Thyroid gland (tissue), 4 donors: ENCODE measurements around the gene BMP2K. TPM values are rescaled to one million over a fixed set of nuclear protein-coding genes. Genes with fewer than 3 reads are reported as not detected.
A peak's percentile ranks its signal among the peaks of the same experiment; 100 is the strongest.

Source experiments
- DNase-seq, 2 donors: peaks; one replicate each; pipeline ENCODE4 v3.0.0-alpha.2; 2019
- H3K27ac ChIP-seq, 3 donors: fragments of 200-600 bp; sonication (generic); 1 replicate in 2 of 3; 2 replicates in 1 of 3; pipeline ENCODE4 v1.5.1; 2016 to 2019; ENCODE audit warnings: mild to moderate bottlenecking in 1 of 3, moderate library complexity in 1 of 3
- H3K27me3 ChIP-seq: fragments of 200-600 bp; sonication (generic); one replicate; pipeline ENCODE4 v1.5.1; 2019
- H3K36me3 ChIP-seq, 2 donors: fragments of 200-600 bp; sonication (generic); one replicate each; pipeline ENCODE4 v1.5.1; 2016 to 2019
- H3K4me1 ChIP-seq, 2 donors: fragments of 200-600 bp; sonication (generic); one replicate each; pipeline ENCODE4 v1.5.1; 2017 to 2019
- H3K4me3 ChIP-seq, 3 donors: fragments of 200-600 bp; sonication (generic); replicated peaks in 1 of 3; 1 replicate in 2 of 3; 2 replicates in 1 of 3; pipeline ENCODE4 v1.5.1; 2016; ENCODE audit warnings: mild to moderate bottlenecking in 1 of 3
- H3K9me3 ChIP-seq: fragments of 200-600 bp; sonication (generic); one replicate; pipeline ENCODE4 v1.5.1; 2017
- POLR2A ChIP-seq, 2 donors: fragments of 450-650 bp; IDR thresholded peaks; one replicate each; pipeline ENCODE4 v1.6.1; 2017; ENCODE audit warnings: antibody characterized with exemption in 2 of 2, mild to moderate bottlenecking in 2 of 2, moderate library complexity in 1 of 2
- WGBS, 2 donors: methylation state at CpG; one replicate each; pipeline ENCODE4 v1.1.5; 2017; 5-methylcytosine and 5-hydroxymethylcytosine counted together
- intact Hi-C: fragments of 100-400 bp; cut with DNase I; formaldehyde crosslinking; loops from one replicate; pipeline ENCODE4 v1.15.1; 2023
- total RNA-seq, 4 donors: library from RNA; depleted of rRNA; stranded (reverse); fragments of >200 nt; gene quantifications; one replicate each; pipeline ENCODE4 v1.2.3, GENCODE V29; 2016
- TF ChIP-seq, protein P1 (sequence below), 6 experiments: fragments of 200-600 bp in 3 of 6; fragments of 450-650 bp in 3 of 6; sonication (generic) in 3 of 6; IDR thresholded peaks; one replicate each; pipeline ENCODE4 v1.5.1; 2016 to 2019; ENCODE audit warnings: antibody characterized with exemption in 6 of 6, mild to moderate bottlenecking in 2 of 6, inconsistent platforms in 1 of 6, moderate library complexity in 1 of 6

Gene BMP2K
- total RNA-seq, 4 donors from 2014 or later: 63.8 to 69.2 (median 64.3) TPM

GRCh38 chr4:78767350-78767749 lies 8.8 kb upstream of the BMP2K start:
- H3K27me3 ChIP-seq: no peaks in the 10 kb centered on the region
- TF ChIP-seq POLR2A (IDR thresholded peaks at IDR 0.05): no peak
- TF ChIP-seq, protein P1, sequence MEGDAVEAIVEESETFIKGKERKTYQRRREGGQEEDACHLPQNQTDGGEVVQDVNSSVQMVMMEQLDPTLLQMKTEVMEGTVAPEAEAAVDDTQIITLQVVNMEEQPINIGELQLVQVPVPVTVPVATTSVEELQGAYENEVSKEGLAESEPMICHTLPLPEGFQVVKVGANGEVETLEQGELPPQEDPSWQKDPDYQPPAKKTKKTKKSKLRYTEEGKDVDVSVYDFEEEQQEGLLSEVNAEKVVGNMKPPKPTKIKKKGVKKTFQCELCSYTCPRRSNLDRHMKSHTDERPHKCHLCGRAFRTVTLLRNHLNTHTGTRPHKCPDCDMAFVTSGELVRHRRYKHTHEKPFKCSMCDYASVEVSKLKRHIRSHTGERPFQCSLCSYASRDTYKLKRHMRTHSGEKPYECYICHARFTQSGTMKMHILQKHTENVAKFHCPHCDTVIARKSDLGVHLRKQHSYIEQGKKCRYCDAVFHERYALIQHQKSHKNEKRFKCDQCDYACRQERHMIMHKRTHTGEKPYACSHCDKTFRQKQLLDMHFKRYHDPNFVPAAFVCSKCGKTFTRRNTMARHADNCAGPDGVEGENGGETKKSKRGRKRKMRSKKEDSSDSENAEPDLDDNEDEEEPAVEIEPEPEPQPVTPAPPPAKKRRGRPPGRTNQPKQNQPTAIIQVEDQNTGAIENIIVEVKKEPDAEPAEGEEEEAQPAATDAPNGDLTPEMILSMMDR (IDR thresholded peaks at IDR 0.05): no peak
- H3K4me1 ChIP-seq: peaks cover 0 to 5% of the 10 kb centered on the region in 2 donors
- H3K36me3 ChIP-seq: no peaks in the 10 kb centered on the region
- H3K4me3 ChIP-seq: no peak overlapping the region
- DNase-seq: no peak
- no peaks in the 10 kb centered on the region for H3K9me3 ChIP-seq
- H3K27ac ChIP-seq: no peak overlapping the region
- intact Hi-C loops: no loop called here

GRCh38 chr4:78768452-78769180 lies 7.5 kb upstream of the BMP2K start:
- DNase-seq: no peak
- WGBS, 2 donors: 85 to 86% methylated on average over 12 of the region's 12 CpGs
- Histone ChIP-seq H3K36me3 (no peaks in the 10 kb centered on the region), H3K27me3 (no peaks in the 10 kb centered on the region), H3K4me3 (no peak overlapping the region), H3K4me1 (peaks cover 0 to 5% of the 10 kb centered on the region in 2 donors), H3K27ac (no peak overlapping the region), H3K9me3 (no peaks in the 10 kb centered on the region)
- intact Hi-C loops: no loop called here
- no peak for TF ChIP-seq POLR2A (IDR thresholded peaks at IDR 0.05)
- TF ChIP-seq, protein P1 (IDR thresholded peaks at IDR 0.05): no peak

DNA sequence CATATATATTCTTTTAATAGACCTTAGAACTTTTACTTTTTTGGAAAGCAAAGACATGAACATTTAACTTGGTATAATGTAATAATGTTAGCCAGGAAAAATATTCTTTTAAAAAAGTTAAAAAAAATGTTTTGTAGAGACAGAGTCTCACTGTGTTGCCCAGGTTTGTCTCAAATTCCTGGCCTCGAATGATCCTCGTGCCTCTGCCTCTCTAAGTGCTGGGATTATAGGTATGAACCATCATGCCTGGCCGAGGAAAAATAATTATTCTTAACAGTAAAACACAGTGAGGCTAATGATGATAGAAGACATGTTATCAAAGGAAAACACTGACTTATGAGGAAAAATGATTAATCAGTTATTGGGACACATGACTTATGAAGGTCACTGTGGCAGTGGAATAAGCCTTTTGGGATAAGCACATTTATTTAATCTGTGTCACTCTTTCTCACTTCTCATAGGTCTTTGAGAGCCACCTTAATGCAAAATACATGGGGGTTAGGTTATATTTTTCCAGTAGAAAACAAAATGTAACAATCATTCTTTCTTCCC lies 6.0 kb upstream of the BMP2K start:
- Histone ChIP-seq H3K9me3 (no peaks in the 10 kb centered on the region), H3K27ac (no peak overlapping the region), H3K36me3 (no peaks in the 10 kb centered on the region), H3K27me3 (no peaks in the 10 kb centered on the region), H3K4me3 (no peak overlapping the region), H3K4me1 (peaks cover 0 to 5% of the 10 kb centered on the region in 2 donors)
- 87 to 91% methylated on average over 3 of the region's 3 CpGs for WGBS, 2 donors
- intact Hi-C loops: no loop called here
- TF ChIP-seq POLR2A (IDR thresholded peaks at IDR 0.05): no peak
- TF ChIP-seq, protein P1 (IDR thresholded peaks at IDR 0.05): no peak
- no peak for DNase-seq

GRCh38 chr4:78772526-78773091 lies 3.5 kb upstream of the BMP2K start:
- 92 to 94% methylated on average over 4 of the region's 4 CpGs for WGBS, 2 donors
- Histone ChIP-seq H3K4me1 (peaks cover 0 to 1% of the 10 kb centered on the region in 2 donors), H3K4me3 (no peak overlapping the region), H3K27ac (no peak overlapping the region), H3K27me3 (no peaks in the 10 kb centered on the region), H3K9me3 (no peaks in the 10 kb centered on the region), H3K36me3 (no peaks in the 10 kb centered on the region)
- no peak for TF ChIP-seq POLR2A (IDR thresholded peaks at IDR 0.05)
- TF ChIP-seq, protein P1 (IDR thresholded peaks at IDR 0.05): no peak
- intact Hi-C loops: loop anchor here (2.0 kb wide), 1 partner anchor 96 kb away; no protein-coding TSS in a partner anchor
- DNase-seq: no peak

DNA sequence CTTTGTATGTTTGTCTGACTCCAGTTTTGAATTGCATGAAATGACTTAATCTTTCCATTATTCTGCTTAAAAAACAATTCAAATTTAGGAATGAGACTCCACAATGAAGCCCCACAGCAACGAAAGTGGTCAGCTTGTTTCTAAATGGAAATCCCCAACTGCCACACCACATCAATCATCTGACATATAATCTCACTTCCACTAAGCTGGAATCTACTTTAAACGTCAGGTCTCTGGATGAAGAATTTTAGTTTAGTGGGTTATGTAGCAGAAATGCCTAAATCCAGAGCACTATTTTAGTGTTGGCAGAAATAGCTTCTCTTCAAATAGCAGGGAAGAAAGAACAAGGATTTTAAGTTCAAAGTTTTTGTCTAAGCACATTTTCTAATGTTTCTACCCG lies 1.7 kb upstream of the BMP2K start:
- Histone ChIP-seq H3K27ac (peak overlapping the region in 2 of 3 donors; percentile 2 to 98), H3K4me3 (no peak overlapping the region), H3K9me3 (no peaks in the 10 kb centered on the region), H3K27me3 (no peaks in the 10 kb centered on the region), H3K4me1 (peaks cover 16 to 19% of the 10 kb centered on the region in 2 donors), H3K36me3 (no peaks in the 10 kb centered on the region)
- intact Hi-C loops: no loop called here
- 57 to 77% methylated on average over 3 of the region's 3 CpGs for WGBS, 2 donors
- no peak for DNase-seq
- TF ChIP-seq, protein P1 (IDR thresholded peaks at IDR 0.05): no peak
- TF ChIP-seq POLR2A (IDR thresholded peaks at IDR 0.05): no peak
